Astrocyte of the spinal cord (primary cell): ENCODE measurements around the gene ZC3H18.
A peak's percentile ranks its signal among the peaks of the same experiment; 100 is the strongest.

Source experiments
- DNase-seq: peaks from one replicate; pipeline ENCODE4 v3.0.0; 2011; ENCODE audit warnings: low read depth, low spot score
- H3K4me3 ChIP-seq: 2 replicates; pipeline ENCODE4 v1.5.1; 2011; ENCODE audit warnings: low read depth, mild to moderate bottlenecking, low read length, moderate library complexity
- CTCF ChIP-seq: IDR thresholded peaks from 2 replicates; pipeline ENCODE4 v1.5.1; 2012; ENCODE audit warnings: low read depth, mild to moderate bottlenecking, low read length, inconsistent platforms
- in situ Hi-C: cut with HindIII; loops from 2 replicates; pipeline ENCODE4 v1.10.0; 2017; ENCODE audit warnings: low sequenced_read_pairs

ZC3H18 gene

GRCh38 chr16:88610080-88610479, 39.9 kb downstream of the ZC3H18 start:
- peak; percentile 26 for TF ChIP-seq CTCF
- H3K4me3 ChIP-seq: no peak overlapping the region
- no peak for DNase-seq
- in situ Hi-C loops: no loop called here

GRCh38 chr16:88610909-88611812, 41.0 kb downstream of the ZC3H18 start:
- no peak for DNase-seq
- in situ Hi-C loops: no loop called here

GRCh38 chr16:88613293-88613692, 43.1 kb downstream of the ZC3H18 start:
- no peak for TF ChIP-seq CTCF
- no peak for DNase-seq
- in situ Hi-C loops: no loop called here
- H3K4me3 ChIP-seq: no peak overlapping the region

More at GRCh38 chr16:88610909-88611812, 41.0 kb downstream of the ZC3H18 start:
- no peak overlapping the region for H3K4me3 ChIP-seq
- TF ChIP-seq CTCF: no peak

- TF ChIP-seq CTCF: no peak
- H3K4me3 ChIP-seq: no peak overlapping the region
- in situ Hi-C loops: no loop called here
- no peak for DNase-seq
These were observed 44.0 kb downstream of the ZC3H18 start for GRCh38 chr16:88613911-88614817.

GRCh38 chr16:88614818-88615580, 44.8 kb downstream of the ZC3H18 start:
- no peak for DNase-seq
- no peak for TF ChIP-seq CTCF
- H3K4me3 ChIP-seq: no peak overlapping the region
- in situ Hi-C loops: no loop called here

GRCh38 chr16:88616320-88616719, 46.1 kb downstream of the ZC3H18 start:
- in situ Hi-C loops: no loop called here
- H3K4me3 ChIP-seq: no peak overlapping the region
- DNase-seq: no peak
- no peak for TF ChIP-seq CTCF
